DLD1 (cell line): Measurements from ENCODE around the gene CLSTN1.

Experiments
- in situ Hi-C: cut with HindIII; loops from 2 replicates; pipeline ENCODE4 v1.10.0; 2017; ENCODE audit warnings: low sequenced_read_pairs

CLSTN1 gene

GRCh38 chr1:9689011-9689706, 134.6 kb downstream of the CLSTN1 start:
- in situ Hi-C loops, result no loop called here

DNA sequence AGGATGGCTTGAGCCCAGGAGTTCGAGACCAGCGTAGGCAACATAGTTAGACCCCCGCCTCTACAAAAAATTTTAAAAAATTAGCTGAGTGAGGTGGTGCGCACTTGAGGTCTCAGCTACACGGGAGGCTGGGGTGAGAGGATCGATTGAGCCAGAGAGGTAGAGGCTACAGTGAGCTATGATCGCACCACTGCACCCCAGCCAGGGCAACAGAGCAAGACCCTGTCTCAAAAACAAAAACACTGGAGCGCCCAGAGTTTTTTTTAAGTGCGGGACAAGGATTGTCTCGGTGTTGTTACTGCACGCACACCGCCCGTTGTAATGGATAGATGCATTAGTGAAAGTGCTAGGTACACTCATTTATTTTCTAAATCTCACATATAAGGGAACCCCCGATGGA, 135.2 kb downstream of the CLSTN1 start:
- in situ Hi-C loops, result no loop called here

DNA sequence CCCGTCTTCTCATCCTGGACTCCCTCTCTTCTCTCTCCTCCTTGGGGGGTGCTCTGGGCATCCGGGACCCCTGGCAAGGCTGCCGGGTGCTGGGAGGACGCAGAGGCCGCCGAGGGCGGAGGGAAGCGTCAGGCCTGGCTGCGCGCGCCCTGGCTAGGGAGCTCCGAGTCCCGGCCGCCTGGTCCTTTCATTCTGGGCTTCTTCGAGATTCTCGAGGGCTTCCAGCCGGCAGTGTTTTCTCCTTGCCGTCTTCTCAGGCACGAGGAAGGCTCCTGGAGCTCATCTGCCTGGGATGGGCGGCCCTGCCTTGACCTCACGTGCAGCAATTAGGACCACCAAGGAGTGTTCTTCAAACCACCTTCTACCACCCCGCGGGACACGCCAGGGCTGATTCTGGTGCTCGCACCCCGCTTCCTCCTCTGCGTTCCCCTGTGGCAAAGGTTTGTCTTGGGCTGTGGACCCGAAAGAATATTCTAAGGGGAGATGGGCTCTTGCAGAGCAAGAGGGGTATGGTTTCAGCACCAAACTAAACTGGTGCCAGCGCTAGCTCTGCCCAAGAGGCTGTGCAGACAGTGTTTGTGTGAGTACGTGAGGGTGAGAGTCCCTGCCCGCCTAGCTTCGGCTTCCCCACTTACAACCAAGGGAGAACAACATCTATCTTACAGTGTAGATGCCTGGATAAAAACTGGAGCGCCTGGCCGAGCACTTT, 135.7 kb downstream of the CLSTN1 start:
- in situ Hi-C loops, result no loop called here

DNA sequence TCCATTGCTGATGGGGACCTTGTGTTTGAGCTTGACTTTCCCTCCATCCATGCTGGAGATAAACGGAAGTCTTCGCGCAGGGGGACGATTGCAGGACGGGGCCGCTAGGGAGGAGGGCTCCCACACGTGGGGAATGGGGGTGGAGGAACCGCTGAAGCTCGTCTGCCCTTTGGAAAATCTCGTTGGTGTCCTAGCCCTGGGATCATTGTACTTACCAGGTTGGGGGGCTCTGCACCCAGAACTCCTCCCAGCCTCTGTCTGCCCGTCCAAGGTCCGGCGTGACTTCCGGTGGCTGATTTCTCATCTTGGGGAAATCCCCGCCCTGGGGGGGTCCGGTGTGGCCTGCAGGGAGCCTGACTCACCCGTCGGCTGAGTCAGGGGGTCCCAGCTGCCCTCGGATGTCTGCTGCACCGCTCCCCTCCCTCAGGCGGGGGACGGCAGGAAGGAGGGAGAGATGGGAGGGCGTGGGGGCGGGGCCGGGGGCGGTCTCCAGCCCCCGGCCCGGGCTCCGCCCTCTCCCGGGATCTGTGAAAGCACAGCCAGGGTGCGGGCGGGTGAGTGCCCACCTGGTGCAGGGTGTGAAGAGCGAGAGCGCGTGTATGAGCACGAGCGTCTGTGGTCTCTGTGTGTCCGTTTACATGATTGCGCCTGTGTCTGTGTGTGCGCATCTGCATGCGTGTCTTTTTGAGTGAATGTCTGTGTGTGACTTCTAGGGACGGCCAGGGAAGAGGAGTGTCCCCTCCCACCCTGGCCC, 136.5 kb downstream of the CLSTN1 start:
- in situ Hi-C loops, result no loop called here

- in situ Hi-C loops, result no loop called here
Observed at GRCh38 chr1:9684801-9685200, 139.0 kb downstream of the CLSTN1 start.

DNA sequence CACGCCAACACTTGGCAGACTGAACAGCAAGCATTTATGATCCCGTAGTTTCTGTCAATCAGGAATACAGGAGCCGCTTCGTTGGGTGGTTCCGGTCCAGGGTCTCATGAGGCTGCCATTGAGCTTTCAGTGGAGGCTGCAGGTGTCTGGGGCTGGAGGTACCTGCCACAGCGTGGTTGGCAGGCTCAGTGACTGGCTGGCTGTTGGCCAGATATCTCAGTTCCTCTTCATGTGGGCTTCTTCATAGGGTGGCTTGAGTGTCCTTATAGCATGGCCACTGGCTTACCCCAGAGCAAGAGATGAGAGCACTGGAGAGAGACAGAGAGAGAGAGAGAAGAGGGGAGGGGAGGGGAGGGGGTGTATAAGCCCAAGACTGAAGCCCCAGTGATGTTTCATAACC, 142.9 kb downstream of the CLSTN1 start:
- in situ Hi-C loops, result no loop called here

DNA sequence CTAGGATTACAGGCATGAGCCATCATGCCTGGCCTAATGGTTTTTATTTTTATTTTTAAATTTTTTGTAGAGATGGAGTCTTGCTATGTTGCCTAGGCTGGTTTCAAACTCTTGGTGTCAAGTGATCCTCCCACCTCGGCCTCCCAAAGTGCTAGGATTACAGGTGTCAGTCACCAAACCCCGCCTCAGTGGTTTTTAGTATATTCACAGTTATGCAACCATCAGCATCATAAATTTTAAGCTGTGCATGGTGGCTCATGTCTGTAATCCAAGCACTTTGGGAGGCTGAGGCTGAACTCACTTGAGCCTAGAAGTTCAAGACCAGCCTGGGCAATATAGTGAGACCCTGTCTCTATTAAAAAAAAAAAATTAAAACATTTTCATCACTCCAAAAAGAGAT, 143.7 kb downstream of the CLSTN1 start:
- in situ Hi-C loops, result no loop called here
